Endothelial cell of umbilical vein (primary cell): ENCODE measurements around the gene DHRS9. TPM values are rescaled to one million over a fixed set of nuclear protein-coding genes. Genes with fewer than 3 reads are reported as not detected.

Source experiments
- BruUV-seq: library from RNA; stranded (reverse); fragments of 400-500 nt; replicated peaks from 2 replicates; lab custom pipeline; 2021; lab: Mats Ljungman, UMichigan
- CTCF ChIA-PET: fragments of 300-600, 350-600 bp; sonication (Branson Sonifier 250); formaldehyde crosslinking; loops from one replicate; lab custom pipeline; 2021; ENCODE audit warnings: antibody characterized with exemption, inconsistent platforms; lab: Charles Lee
- POLR2A ChIA-PET: fragments of 300-600, 350-600 bp; sonication (Branson Sonifier 250); formaldehyde crosslinking; loops from one replicate; lab custom pipeline; 2021; ENCODE audit warnings: antibody characterized with exemption, inconsistent platforms; lab: Charles Lee
- DNase-seq: peaks from one replicate; pipeline ENCODE4 v3.0.0-alpha.2; 2011; ENCODE audit warnings: low read depth, low spot score
- FAIRE-seq: peaks from 2 replicates; lab custom pipeline; 2011; peaks lifted over from hg19 to GRCh38; lab: Jason Lieb, UNC
- H2AFZ ChIP-seq: 2 replicates; pipeline ENCODE4 v1.6.0; 2012; ENCODE audit warnings: low read depth, low read length, control low read depth, inconsistent platforms
- H3K27ac ChIP-seq: 2 replicates; pipeline ENCODE4 v1.5.1; 2011; ENCODE audit warnings: low read depth, mild to moderate bottlenecking, control low read depth, low read length, moderate library complexity; ENCODE audit not compliant: insufficient read depth
- H3K27me3 ChIP-seq, 2 experiments: 2 replicates each; pipeline versions ENCODE4 v1.6.0 to v1.6.1; 2011; ENCODE audit warnings: low read length in 2 of 2, mixed read lengths in 1 of 2; ENCODE audit not compliant: control insufficient read depth in 2 of 2, insufficient read depth in 2 of 2
- H3K36me3 ChIP-seq, 2 experiments: 2 replicates in 1 of 2; 3 replicates in 1 of 2; pipeline ENCODE4 v1.5.1; 2011; ENCODE audit warnings: low read length in 2 of 2, mild to moderate bottlenecking in 1 of 2, moderate library complexity in 1 of 2; ENCODE audit not compliant: control insufficient read depth in 2 of 2, insufficient read depth in 2 of 2; ENCODE audit errors: extremely low read depth in 1 of 2
- H3K4me1 ChIP-seq: 3 replicates; pipeline ENCODE4 v1.5.1; 2011; ENCODE audit warnings: mild to moderate bottlenecking, low read length; ENCODE audit not compliant: control insufficient read depth, insufficient read depth; ENCODE audit errors: extremely low read depth
- H3K4me2 ChIP-seq: 2 replicates; pipeline ENCODE4 v1.6.1; 2011; ENCODE audit warnings: low read length, control low read depth, mixed read lengths; ENCODE audit not compliant: insufficient read depth
- H3K4me3 ChIP-seq, 3 experiments: fragments of 200-600 bp in 1 of 3; sonication (generic), shearing (Covaris generic) in 1 of 3; replicated peaks in 1 of 3; 2 replicates each; pipeline ENCODE4 v1.5.1; 2011 to 2016; ENCODE audit warnings: control low read depth in 3 of 3, low read length in 3 of 3, mild to moderate bottlenecking in 2 of 3, inconsistent platforms in 1 of 3, low read depth in 1 of 3, moderate library complexity in 1 of 3; ENCODE audit not compliant: insufficient read depth in 1 of 3
- H3K79me2 ChIP-seq: 2 replicates; pipeline ENCODE4 v1.6.0; 2012; ENCODE audit warnings: low read length, inconsistent platforms; ENCODE audit not compliant: control insufficient read depth, insufficient read depth
- H3K9ac ChIP-seq: replicated peaks from 2 replicates; pipeline ENCODE3; 2011; ENCODE audit warnings: low read length, control low read depth; ENCODE audit not compliant: insufficient read depth; ENCODE audit errors: extremely low read depth
- H3K9me1 ChIP-seq: replicated peaks from 3 replicates; pipeline ENCODE4 v1.6.0; 2011; ENCODE audit warnings: mild to moderate bottlenecking, low read length; ENCODE audit not compliant: control insufficient read depth, insufficient read depth; ENCODE audit errors: extremely low read depth
- H3K9me3 ChIP-seq: replicated peaks from 2 replicates; pipeline ENCODE4 v1.5.1; 2012; ENCODE audit warnings: low read length, inconsistent platforms; ENCODE audit not compliant: control insufficient read depth, insufficient read depth
- H4K20me1 ChIP-seq: replicated peaks from 2 replicates; pipeline ENCODE3; 2011; ENCODE audit warnings: mild to moderate bottlenecking, low read length; ENCODE audit not compliant: control insufficient read depth, insufficient read depth; ENCODE audit errors: extremely low read depth
- FOS ChIP-seq: IDR thresholded peaks from 2 replicates; pipeline ENCODE4 v1.6.1; 2011; ENCODE audit warnings: mild to moderate bottlenecking, low read length, moderate library complexity, borderline replicate concordance; ENCODE audit not compliant: insufficient read depth
- GATA2 ChIP-seq: IDR thresholded peaks from 2 replicates; pipeline ENCODE4 v1.7.0; 2011; ENCODE audit warnings: low read depth, mild to moderate bottlenecking, moderate library complexity, mixed read lengths, low read length; ENCODE audit not compliant: insufficient read length, insufficient read depth
- MYC ChIP-seq: IDR thresholded peaks from one replicate; pipeline ENCODE4 v1.6.1; 2011; ENCODE audit warnings: mild to moderate bottlenecking, low read depth, low read length
- POLR2A ChIP-seq: IDR thresholded peaks from 2 replicates; pipeline ENCODE4 v1.6.1; 2012; ENCODE audit warnings: low read depth, mild to moderate bottlenecking, control low read depth, low read length
- POLR2AphosphoS5 ChIP-seq: IDR thresholded peaks from 2 replicates; pipeline ENCODE4 v1.6.1; 2012; ENCODE audit warnings: low read depth, mild to moderate bottlenecking, control low read depth, low read length, moderate library complexity; ENCODE audit not compliant: insufficient read depth
- dilution Hi-C: fragments of 300-500 bp; cut with MboI; formaldehyde crosslinking; loops from one replicate; pipeline ENCODE4 v1.15.0; 2019; ENCODE audit warnings: low sequenced_read_pairs; ENCODE audit not compliant: extremely low pct_ligation_motif_present
- intact Hi-C: fragments of 100-400 bp; cut with micrococcal nuclease; formaldehyde crosslinking; loops from one replicate; pipeline ENCODE4 v1.10.0; 2022
- polyA plus RNA-seq, 4 experiments: library from polyadenylated mRNA; depleted of rRNA in 3 of 4; stranded (reverse) in 3 of 4; unstranded in 1 of 4; fragments of >200 nt; gene quantifications; 2 replicates each; pipeline versions ENCODE4 v1.2.1 to v1.2.3, GENCODE V29; 2011 to 2012; ENCODE audit warnings: missing spikeins in 1 of 4
- total RNA-seq: library from RNA; stranded (reverse); gene quantifications from 2 replicates; pipeline ENCODE4 v1.2.3, GENCODE V29; 2021
- TF ChIP-seq, protein P1 (sequence below): IDR thresholded peaks from 2 replicates; pipeline ENCODE4 v1.6.1; 2011; ENCODE audit not compliant: insufficient read depth, insufficient read length

Gene DHRS9
- total and polyA plus RNA-seq, 2 donors (not counting 3 experiments of a cell fraction or from before 2014, with no cell fraction given): 0.40 TPM; not detected in 1

DNA sequence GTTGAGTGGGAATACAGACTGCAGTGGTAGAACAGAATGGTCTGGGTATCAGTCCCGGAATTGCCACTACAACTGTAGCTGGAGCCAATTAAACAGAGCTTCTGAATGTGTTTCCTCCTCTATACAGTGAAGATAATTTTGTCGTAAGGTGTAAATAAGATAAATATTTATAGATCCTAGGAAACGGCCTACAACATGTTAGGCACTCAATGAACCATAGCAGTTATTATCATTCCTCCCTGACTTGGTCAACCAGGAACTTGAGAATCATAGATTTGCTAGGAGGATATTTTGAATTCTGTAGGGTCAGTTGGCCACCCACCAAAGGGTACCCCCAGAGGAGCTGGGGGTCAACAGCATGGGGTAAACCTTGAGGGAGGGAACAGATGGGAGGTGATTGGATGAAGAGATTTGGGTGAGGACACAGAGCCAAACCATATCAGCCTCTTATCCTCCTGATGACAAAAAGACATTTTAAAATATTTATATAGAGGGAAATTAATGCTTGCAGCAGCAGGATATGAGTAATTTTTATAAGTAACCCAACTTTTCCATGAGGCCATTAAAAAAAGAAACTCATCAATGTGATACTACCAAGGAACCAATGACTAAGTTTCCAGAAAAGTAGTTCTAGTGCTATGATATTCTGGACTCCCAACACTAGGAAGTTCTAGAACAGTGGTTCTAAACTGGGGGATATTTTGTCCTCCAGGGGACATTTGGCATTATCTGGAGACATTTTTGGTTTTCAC, 4.0 kb downstream of the DHRS9 start:
- Histone ChIP-seq H3K36me3 (no peaks in the 10 kb centered on the region), H3K27ac (no peak overlapping the region), H4K20me1 (no peaks in the 10 kb centered on the region), H3K9me3 (no peaks in the 10 kb centered on the region), H3K27me3 (no peaks in the 10 kb centered on the region), H3K4me3 (no peak overlapping the region), H3K9ac (no peak overlapping the region), H3K79me2 (no peaks in the 10 kb centered on the region), H3K4me2 (no peak overlapping the region), H3K9me1 (no peaks in the 10 kb centered on the region), H2AFZ (no peak overlapping the region), H3K4me1 (peaks cover 5% of the 10 kb centered on the region)
- BruUV-seq: no TSS peak
- FAIRE-seq (no peak), DNase-seq (no peak)
- TF ChIP-seq GATA2 (no peak), POLR2A (no peak), POLR2AphosphoS5 (no peak), MYC (no peak), FOS (peak; percentile 8)
- TF ChIP-seq, protein P1, sequence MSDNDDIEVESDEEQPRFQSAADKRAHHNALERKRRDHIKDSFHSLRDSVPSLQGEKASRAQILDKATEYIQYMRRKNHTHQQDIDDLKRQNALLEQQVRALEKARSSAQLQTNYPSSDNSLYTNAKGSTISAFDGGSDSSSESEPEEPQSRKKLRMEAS: no peak
- intact Hi-C loops (no loop called here), dilution Hi-C loops (no loop called here)
- POLR2A ChIA-PET: no interaction called here
- CTCF ChIA-PET: no interaction called here
